ENCODE results near the gene EEPD1.

Gene EEPD1

GRCh38 chr7:36276428-36277248 is 123.6 kb downstream of the EEPD1 start:
- no peak overlapping the region for H3K4me3 ChIP-seq (ENCODE audit: low read depth, low read length)
- DNase-seq (ENCODE audit: low read depth): no peak
- no peak for TF ChIP-seq CTCF (IDR thresholded peaks at IDR 0.05; ENCODE audit: low read depth, low read length, missing control alignments)

- TF ChIP-seq CTCF (IDR thresholded peaks at IDR 0.05; ENCODE audit: low read depth, low read length, missing control alignments): no peak
- no peak overlapping the region for H3K4me3 ChIP-seq (ENCODE audit: low read depth, low read length)
- no peak for DNase-seq (ENCODE audit: low read depth)
Observed at GRCh38 chr7:36277249-36277542, 124.1 kb downstream of the EEPD1 start.

- no peak overlapping the region for H3K4me3 ChIP-seq (ENCODE audit: low read depth, low read length)
- TF ChIP-seq CTCF (IDR thresholded peaks at IDR 0.05; ENCODE audit: low read depth, low read length, missing control alignments): no peak
- DNase-seq (ENCODE audit: low read depth): no peak
Observed at GRCh38 chr7:36278069-36278619, 125.1 kb downstream of the EEPD1 start.

GRCh38 chr7:36278620-36279172 is 125.6 kb downstream of the EEPD1 start:
- no peak for DNase-seq (ENCODE audit: low read depth)
- no peak for TF ChIP-seq CTCF (IDR thresholded peaks at IDR 0.05; ENCODE audit: low read depth, low read length, missing control alignments)
- H3K4me3 ChIP-seq (ENCODE audit: low read depth, low read length): no peak overlapping the region

- TF ChIP-seq CTCF (IDR thresholded peaks at IDR 0.05; ENCODE audit: low read depth, low read length, missing control alignments): no peak
- DNase-seq (ENCODE audit: low read depth): peak; percentile 26
- no peak overlapping the region for H3K4me3 ChIP-seq (ENCODE audit: low read depth, low read length)
Observed at GRCh38 chr7:36279200-36279925, 126.3 kb downstream of the EEPD1 start.

- TF ChIP-seq CTCF (IDR thresholded peaks at IDR 0.05; ENCODE audit: low read depth, low read length, missing control alignments): no peak
- no peak for DNase-seq (ENCODE audit: low read depth)
- no peak overlapping the region for H3K4me3 ChIP-seq (ENCODE audit: low read depth, low read length)
Observed at GRCh38 chr7:36279926-36280315, 126.9 kb downstream of the EEPD1 start.

Data from GM12864 (cell line).